Tibial nerve (tissue), 3 donors: ENCODE data around the gene KLRF1.

Experiments used
- POLR2A ChIP-seq, 2 donors: fragments of 450-650 bp; IDR thresholded peaks; one replicate each; pipeline ENCODE4 v1.6.1; 2017; ENCODE audit warnings: antibody characterized with exemption in 2 of 2, mild to moderate bottlenecking in 2 of 2, moderate library complexity in 2 of 2
- TF ChIP-seq, protein P1 (sequence below), 5 experiments: fragments of 200-600 bp in 3 of 5; fragments of 450-650 bp in 2 of 5; sonication (generic) in 3 of 5; IDR thresholded peaks; one replicate each; pipeline ENCODE4 v1.5.1; 2016 to 2019; ENCODE audit warnings: antibody characterized with exemption in 5 of 5, mild to moderate bottlenecking in 3 of 5, moderate library complexity in 2 of 5

DNA sequence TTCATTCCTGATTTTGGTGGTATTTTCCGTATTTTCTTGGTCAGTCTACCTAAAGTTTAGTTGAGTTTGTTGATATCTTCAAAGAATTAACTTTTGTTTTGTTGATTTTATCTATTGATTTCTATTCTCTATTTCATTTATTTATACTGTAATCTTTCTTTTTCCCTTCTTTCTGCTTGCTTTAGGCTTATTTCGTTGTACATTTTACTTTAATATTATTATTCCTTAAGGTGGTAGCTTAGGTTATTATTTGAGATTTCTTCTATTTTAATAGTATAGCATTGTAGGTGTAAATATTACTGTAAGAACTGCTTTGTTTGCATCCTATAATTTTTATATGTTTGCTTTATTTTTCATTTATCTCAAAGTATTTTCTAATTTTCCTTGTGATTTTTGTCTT lies 21.4 kb upstream of the KLRF1 start:
- TF ChIP-seq POLR2A (IDR thresholded peaks at IDR 0.05): no peak
- TF ChIP-seq, protein P1, sequence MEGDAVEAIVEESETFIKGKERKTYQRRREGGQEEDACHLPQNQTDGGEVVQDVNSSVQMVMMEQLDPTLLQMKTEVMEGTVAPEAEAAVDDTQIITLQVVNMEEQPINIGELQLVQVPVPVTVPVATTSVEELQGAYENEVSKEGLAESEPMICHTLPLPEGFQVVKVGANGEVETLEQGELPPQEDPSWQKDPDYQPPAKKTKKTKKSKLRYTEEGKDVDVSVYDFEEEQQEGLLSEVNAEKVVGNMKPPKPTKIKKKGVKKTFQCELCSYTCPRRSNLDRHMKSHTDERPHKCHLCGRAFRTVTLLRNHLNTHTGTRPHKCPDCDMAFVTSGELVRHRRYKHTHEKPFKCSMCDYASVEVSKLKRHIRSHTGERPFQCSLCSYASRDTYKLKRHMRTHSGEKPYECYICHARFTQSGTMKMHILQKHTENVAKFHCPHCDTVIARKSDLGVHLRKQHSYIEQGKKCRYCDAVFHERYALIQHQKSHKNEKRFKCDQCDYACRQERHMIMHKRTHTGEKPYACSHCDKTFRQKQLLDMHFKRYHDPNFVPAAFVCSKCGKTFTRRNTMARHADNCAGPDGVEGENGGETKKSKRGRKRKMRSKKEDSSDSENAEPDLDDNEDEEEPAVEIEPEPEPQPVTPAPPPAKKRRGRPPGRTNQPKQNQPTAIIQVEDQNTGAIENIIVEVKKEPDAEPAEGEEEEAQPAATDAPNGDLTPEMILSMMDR (IDR thresholded peaks at IDR 0.05): no peak
